ENCODE results near the gene PLIN1. TPM values are rescaled to one million over a fixed set of nuclear protein-coding genes. Genes with fewer than 3 reads are reported as not detected.
A peak's percentile ranks its signal among the peaks of the same experiment; 100 is the strongest.
"Not testable (repeated sequence)": the region's sequence is repeated elsewhere in the genome, so short reads cannot be mapped to it uniquely, and the experiment has no call there.

PLIN1 gene
- total and polyA plus RNA-seq, 5 donors from 2014 or later, result not detected

DNA sequence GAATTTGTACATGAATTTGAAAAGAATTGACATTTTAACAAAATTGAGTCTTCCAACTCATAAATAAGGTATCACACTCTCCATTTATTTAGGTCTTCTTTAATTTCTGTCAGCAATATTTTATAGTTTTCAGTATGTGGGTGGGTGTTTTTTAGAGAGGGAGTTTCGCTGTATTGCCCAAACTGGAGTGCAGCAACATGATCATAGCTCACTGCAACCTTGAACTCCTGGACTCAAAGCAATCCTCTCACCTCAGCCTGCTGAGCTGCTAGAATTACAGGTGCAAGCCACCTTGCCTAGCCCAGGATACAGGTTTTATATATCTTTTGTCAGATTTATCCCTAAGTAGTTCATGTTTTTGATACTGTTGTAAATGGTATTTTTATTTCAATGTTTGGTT lies 16.0 kb upstream of the PLIN1 start:
- no peak for DNase-seq
- Mint-ChIP-seq H3K4me1 (peaks cover 3 to 10% (median 7%) of the 10 kb centered on the region in 4 donors), H3K27ac (peak overlapping the region in 1 of 3 donors; percentile 8), H3K4me3 (peak overlapping the region in 1 of 4 donors; percentile 10), H3K9me3 (no peaks in the 10 kb centered on the region), H3K27me3 (peaks cover 39% of the 10 kb centered on the region), H3K36me3 (no peaks in the 10 kb centered on the region)
- Histone ChIP-seq H3K36me3 (ENCODE audit: control insufficient read depth, insufficient read depth, low read length) (no peaks in the 10 kb centered on the region), H3K4me1 (ENCODE audit: control insufficient read depth, insufficient read depth, low read length, poor library complexity, severe bottlenecking) (peaks cover 9% of the 10 kb centered on the region), H3K27ac (ENCODE audit: insufficient read depth, low read length, poor library complexity, severe bottlenecking) (no peak overlapping the region), H3K9me3 (ENCODE audit: control insufficient read depth in 2 of 2, low read length in 2 of 2) (no peaks in the 10 kb centered on the region), H3K4me3 (ENCODE audit: low read depth, low read length) (no peak overlapping the region), H3K27me3 (ENCODE audit: control insufficient read depth, insufficient read depth, low read length) (peaks cover 14% of the 10 kb centered on the region)
- ATAC-seq (ENCODE audit: low read depth in 2 of 2), result no peak

DNA sequence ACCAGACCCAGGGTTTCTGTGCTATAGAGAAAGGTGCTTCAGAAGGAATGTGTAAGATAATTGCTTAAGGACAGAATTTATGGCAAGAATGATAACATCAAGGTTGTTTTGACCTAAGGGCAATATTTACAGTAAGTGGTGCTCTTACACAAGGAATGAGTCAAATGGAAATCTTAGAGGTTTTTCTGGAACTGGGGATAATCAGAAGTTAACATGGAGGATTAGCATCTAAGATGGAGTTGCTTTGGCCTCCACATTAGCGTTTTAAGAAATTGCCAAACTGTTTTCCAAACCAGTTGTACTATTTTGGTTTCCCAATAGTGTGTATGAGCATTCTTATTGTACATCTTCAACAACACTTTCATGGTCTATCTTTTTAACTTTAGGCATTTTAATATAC lies 14.5 kb upstream of the PLIN1 start:
- peaks cover 7% of the 10 kb centered on the region for H3K27me3 ChIP-seq (ENCODE audit: control insufficient read depth, insufficient read depth, low read length)
- no peaks in the 10 kb centered on the region for H3K36me3 ChIP-seq (ENCODE audit: control insufficient read depth, insufficient read depth, low read length)
- H3K9me3 ChIP-seq (ENCODE audit: control insufficient read depth in 2 of 2, low read length in 2 of 2), result no peaks in the 10 kb centered on the region
- H3K4me3 Mint-ChIP-seq, result peak overlapping the region in 2 of 4 donors; percentile 1 to 12
- H3K36me3 Mint-ChIP-seq, result no peaks in the 10 kb centered on the region
- no peaks in the 10 kb centered on the region for H3K9me3 Mint-ChIP-seq
- H3K4me1 ChIP-seq (ENCODE audit: control insufficient read depth, insufficient read depth, low read length, poor library complexity, severe bottlenecking), result peaks cover 16% of the 10 kb centered on the region
- no peak for DNase-seq
- H3K4me3 ChIP-seq (ENCODE audit: low read depth, low read length), result no peak overlapping the region
- no peak overlapping the region for H3K27ac ChIP-seq (ENCODE audit: insufficient read depth, low read length, poor library complexity, severe bottlenecking)
- no peak for ATAC-seq (ENCODE audit: low read depth in 2 of 2)
- no peak overlapping the region for H3K27ac Mint-ChIP-seq
- H3K4me1 Mint-ChIP-seq, result peaks cover 8 to 20% (median 10%) of the 10 kb centered on the region in 4 donors
- H3K27me3 Mint-ChIP-seq, result peaks cover 39% of the 10 kb centered on the region

DNA sequence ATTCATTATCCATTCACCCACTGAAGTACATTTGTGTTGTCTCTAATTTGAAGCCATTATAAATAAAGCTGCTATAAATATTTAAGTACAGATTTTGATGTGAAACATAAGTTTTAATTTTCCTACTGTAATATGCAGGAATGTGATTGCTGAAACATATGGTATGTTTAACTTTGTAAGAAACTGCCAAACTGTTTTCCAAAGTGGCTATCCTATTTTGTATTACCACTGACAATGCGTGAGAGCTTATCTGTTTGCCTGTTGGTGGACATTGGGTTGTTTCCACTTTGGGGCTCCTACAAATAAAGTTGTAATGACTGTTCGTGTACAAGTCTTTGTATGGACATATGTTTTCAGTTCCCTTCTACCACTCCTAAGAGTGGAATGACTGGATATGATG lies 13.9 kb upstream of the PLIN1 start:
- DNase-seq (no peak), ATAC-seq (ENCODE audit: low read depth in 2 of 2) (no peak)
- peaks cover 8 to 20% (median 10%) of the 10 kb centered on the region in 4 donors for H3K4me1 Mint-ChIP-seq
- Histone ChIP-seq H3K27ac (ENCODE audit: insufficient read depth, low read length, poor library complexity, severe bottlenecking) (no peak overlapping the region), H3K4me1 (ENCODE audit: control insufficient read depth, insufficient read depth, low read length, poor library complexity, severe bottlenecking) (peaks cover 16% of the 10 kb centered on the region), H3K27me3 (ENCODE audit: control insufficient read depth, insufficient read depth, low read length) (peaks cover 3% of the 10 kb centered on the region), H3K4me3 (ENCODE audit: low read depth, low read length) (no peak overlapping the region), H3K36me3 (ENCODE audit: control insufficient read depth, insufficient read depth, low read length) (no peaks in the 10 kb centered on the region), H3K9me3 (ENCODE audit: control insufficient read depth in 2 of 2, low read length in 2 of 2) (no peaks in the 10 kb centered on the region)
- no peaks in the 10 kb centered on the region for H3K36me3 Mint-ChIP-seq
- no peak overlapping the region for H3K27ac Mint-ChIP-seq
- H3K27me3 Mint-ChIP-seq, result peaks cover 39% of the 10 kb centered on the region
- H3K9me3 Mint-ChIP-seq, result no peaks in the 10 kb centered on the region
- H3K4me3 Mint-ChIP-seq, result peak overlapping the region in 3 of 4 donors; percentile 35 to 88 (median 68)

DNA sequence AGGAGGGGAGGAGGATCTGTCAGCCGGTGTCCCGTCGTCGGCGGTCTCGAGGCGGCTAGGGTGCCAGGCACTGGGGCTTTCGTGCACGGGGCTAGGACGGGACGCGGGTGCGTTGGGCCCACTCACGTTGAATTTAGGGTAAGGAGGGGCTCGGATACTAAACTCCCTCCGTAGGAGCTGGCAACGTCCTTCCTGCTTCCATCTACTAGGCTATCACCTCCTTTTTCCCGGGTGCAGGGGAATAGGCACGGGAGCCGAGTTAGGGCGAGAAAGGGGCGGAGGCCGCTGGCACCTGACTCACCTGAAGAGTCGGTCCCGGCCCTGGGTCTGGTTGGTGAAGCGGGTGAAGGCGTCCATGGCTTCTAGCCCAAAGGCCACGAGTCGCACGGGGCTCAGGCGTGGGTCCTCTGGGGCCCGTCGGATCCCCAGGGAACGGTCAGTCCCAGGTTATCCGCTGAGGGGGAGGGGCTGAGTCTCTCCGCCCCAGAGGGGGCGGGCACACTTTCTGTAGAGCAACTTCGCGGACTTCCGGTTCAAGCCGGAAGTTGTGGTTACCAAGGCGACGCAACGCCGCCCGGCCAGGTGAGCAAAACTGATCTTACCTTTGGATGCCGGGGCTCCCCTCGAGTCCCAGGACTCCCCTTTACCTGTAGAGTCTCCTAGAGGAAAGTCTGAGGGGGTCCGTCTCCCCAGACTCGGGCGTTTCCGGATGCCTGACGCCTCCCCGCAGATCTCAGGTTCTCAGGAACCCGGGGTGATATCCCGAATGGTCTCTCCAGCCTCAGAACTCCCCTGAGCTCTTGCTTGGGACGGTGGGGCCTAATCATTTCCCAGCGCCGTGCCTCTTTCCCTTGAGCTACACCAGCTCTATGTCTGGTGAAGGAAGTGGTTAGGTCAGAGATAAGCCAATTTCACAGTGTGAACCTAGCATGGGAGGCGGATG lies 11.4 kb upstream of the PLIN1 start, which contains the start of the genes PEX11A and WDR93:
Gene PEX11A (minus strand): TSS at position 479 of the 943 bp plus-strand sequence. CDS start 122 bp downstream, at position 357.
Gene WDR93 (plus strand): TSS at position 536 of the 943 bp plus-strand sequence. CDS start 10,936 bp downstream, outside the sequence.
- Histone ChIP-seq H3K4me3 (ENCODE audit: low read depth, low read length) (peak within 1 kb of the TSS; percentile 78), H3K36me3 (ENCODE audit: control insufficient read depth, insufficient read depth, low read length) (no peaks in the 10 kb centered on the region), H3K27me3 (ENCODE audit: control insufficient read depth, insufficient read depth, low read length) (no peaks in the 10 kb centered on the region), H3K9me3 (ENCODE audit: control insufficient read depth in 2 of 2, low read length in 2 of 2) (no peaks in the 10 kb centered on the region), H3K27ac (ENCODE audit: insufficient read depth, low read length, poor library complexity, severe bottlenecking) (no peak within 1 kb of the TSS), H3K4me1 (ENCODE audit: control insufficient read depth, insufficient read depth, low read length, poor library complexity, severe bottlenecking) (peaks cover 16% of the 10 kb centered on the region)
- peaks cover 29% of the 10 kb centered on the region for H3K27me3 Mint-ChIP-seq
- H3K9me3 Mint-ChIP-seq, result no peaks in the 10 kb centered on the region
- H3K4me1 Mint-ChIP-seq, result peaks cover 9 to 20% (median 11%) of the 10 kb centered on the region in 4 donors
- peak within 1 kb of the TSS; percentile 64 to 89 (median 89) for H3K27ac Mint-ChIP-seq
- H3K36me3 Mint-ChIP-seq, result peaks cover 1% of the 10 kb centered on the region
- DNase-seq (peak; percentile 58 to 84 (median 78)), ATAC-seq (ENCODE audit: low read depth in 2 of 2) (peak; percentile 77 to 86)
- H3K4me3 Mint-ChIP-seq, result peak within 1 kb of the TSS; percentile 85 to 98 (median 92)

DNA sequence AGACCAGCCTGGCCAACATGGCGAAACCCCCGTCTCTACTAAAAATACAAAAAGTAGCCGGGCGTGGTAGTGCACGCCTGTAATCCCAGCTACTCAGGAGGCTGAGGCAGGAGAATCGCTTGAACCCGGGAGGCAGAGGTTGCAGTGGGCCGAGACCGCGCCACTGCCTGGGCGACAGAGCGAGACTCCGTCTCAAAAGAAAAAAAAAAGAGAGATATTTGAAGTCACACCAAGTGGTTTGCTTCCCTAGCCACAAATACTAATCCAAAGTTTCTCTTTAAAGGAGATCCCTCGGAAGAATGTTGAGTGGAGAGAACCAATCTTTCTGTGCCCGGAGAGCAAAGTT lies 10.7 kb upstream of the PLIN1 start:
- H3K36me3 Mint-ChIP-seq; H3K27me3 ChIP-seq (ENCODE audit: control insufficient read depth, insufficient read depth, low read length); ATAC-seq (ENCODE audit: low read depth in 2 of 2); DNase-seq; H3K36me3 ChIP-seq (ENCODE audit: control insufficient read depth, insufficient read depth, low read length); H3K9me3 ChIP-seq (ENCODE audit: control insufficient read depth in 2 of 2, low read length in 2 of 2); H3K9me3 Mint-ChIP-seq; H3K27ac ChIP-seq (ENCODE audit: insufficient read depth, low read length, poor library complexity, severe bottlenecking): not testable (repeated sequence)
- H3K27ac Mint-ChIP-seq, result peak overlapping the region in 2 of 3 donors; percentile 64 to 89
- H3K4me1 Mint-ChIP-seq, result peaks cover 9 to 20% (median 11%) of the 10 kb centered on the region in 4 donors
- H3K4me3 Mint-ChIP-seq, result peak overlapping the region; percentile 85 to 98 (median 92)
- H3K4me1 ChIP-seq (ENCODE audit: control insufficient read depth, insufficient read depth, low read length, poor library complexity, severe bottlenecking), result peaks cover 16% of the 10 kb centered on the region
- peaks cover 26% of the 10 kb centered on the region for H3K27me3 Mint-ChIP-seq
- H3K4me3 ChIP-seq (ENCODE audit: low read depth, low read length), result peak overlapping the region; percentile 78

DNA sequence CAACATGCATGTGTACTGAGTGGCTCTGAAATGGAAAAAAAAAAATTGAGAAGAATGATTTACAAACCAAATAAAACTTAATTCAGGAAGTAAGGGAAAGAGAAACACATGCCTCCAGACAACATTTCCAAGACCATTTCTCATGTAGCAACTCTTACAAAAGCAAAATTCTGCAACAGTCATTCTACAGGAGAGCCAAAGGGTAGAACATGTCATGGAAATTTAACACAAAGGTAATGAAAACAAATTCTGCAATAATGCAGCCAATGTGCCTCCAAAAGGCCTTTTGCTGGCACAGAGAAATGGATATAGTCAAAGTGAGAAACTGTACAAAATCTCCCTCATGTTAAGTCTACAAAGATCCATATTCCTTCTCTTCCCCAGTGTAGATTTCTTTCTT lies 7.4 kb upstream of the PLIN1 start:
- Histone ChIP-seq H3K27me3 (ENCODE audit: control insufficient read depth, insufficient read depth, low read length) (no peaks in the 10 kb centered on the region), H3K4me1 (ENCODE audit: control insufficient read depth, insufficient read depth, low read length, poor library complexity, severe bottlenecking) (peaks cover 16% of the 10 kb centered on the region), H3K36me3 (ENCODE audit: control insufficient read depth, insufficient read depth, low read length) (no peaks in the 10 kb centered on the region), H3K27ac (ENCODE audit: insufficient read depth, low read length, poor library complexity, severe bottlenecking) (no peak overlapping the region), H3K4me3 (ENCODE audit: low read depth, low read length) (no peak overlapping the region), H3K9me3 (ENCODE audit: control insufficient read depth in 2 of 2, low read length in 2 of 2) (no peaks in the 10 kb centered on the region)
- ATAC-seq (ENCODE audit: low read depth in 2 of 2) (no peak), DNase-seq (no peak)
- H3K27me3 Mint-ChIP-seq, result peaks cover 25% of the 10 kb centered on the region
- H3K4me3 Mint-ChIP-seq, result peak overlapping the region in 1 of 4 donors; percentile 47
- H3K9me3 Mint-ChIP-seq, result no peaks in the 10 kb centered on the region
- no peak overlapping the region for H3K27ac Mint-ChIP-seq
- peaks cover 9 to 20% (median 11%) of the 10 kb centered on the region in 4 donors for H3K4me1 Mint-ChIP-seq
- H3K36me3 Mint-ChIP-seq, result peaks cover 12% of the 10 kb centered on the region

DNA sequence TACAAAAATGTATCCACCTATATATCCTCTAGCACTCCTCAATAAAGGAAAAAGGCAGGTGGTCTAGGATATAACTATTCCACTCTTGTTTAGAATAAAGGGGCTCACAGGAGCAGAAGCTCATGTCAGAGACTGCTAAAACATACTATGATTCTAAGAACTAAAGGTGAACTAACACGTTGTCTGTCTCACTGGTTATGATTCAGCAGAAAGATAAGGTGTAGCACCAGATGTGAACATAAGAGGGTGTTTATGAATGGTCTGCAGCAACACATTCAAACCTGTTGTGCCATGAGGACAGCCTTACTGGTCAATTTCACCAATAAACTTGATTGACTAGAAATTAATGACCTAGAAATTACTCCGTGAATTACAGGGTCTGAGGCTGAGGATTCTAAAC lies 6.8 kb upstream of the PLIN1 start:
- Mint-ChIP-seq H3K36me3 (peaks cover 14% of the 10 kb centered on the region), H3K4me3 (peak overlapping the region in 1 of 4 donors; percentile 47), H3K27me3 (peaks cover 25% of the 10 kb centered on the region), H3K27ac (no peak overlapping the region), H3K4me1 (peaks cover 9 to 17% (median 10%) of the 10 kb centered on the region in 4 donors), H3K9me3 (no peaks in the 10 kb centered on the region)
- Histone ChIP-seq H3K9me3 (ENCODE audit: control insufficient read depth in 2 of 2, low read length in 2 of 2) (no peaks in the 10 kb centered on the region), H3K27ac (ENCODE audit: insufficient read depth, low read length, poor library complexity, severe bottlenecking) (no peak overlapping the region), H3K4me1 (ENCODE audit: control insufficient read depth, insufficient read depth, low read length, poor library complexity, severe bottlenecking) (peaks cover 15% of the 10 kb centered on the region), H3K36me3 (ENCODE audit: control insufficient read depth, insufficient read depth, low read length) (no peaks in the 10 kb centered on the region), H3K27me3 (ENCODE audit: control insufficient read depth, insufficient read depth, low read length) (no peaks in the 10 kb centered on the region), H3K4me3 (ENCODE audit: low read depth, low read length) (no peak overlapping the region)
- no peak for ATAC-seq (ENCODE audit: low read depth in 2 of 2)
- no peak for DNase-seq
